ENCODE measurements around the gene UQCRFS1. TPM values are rescaled to one million over a fixed set of nuclear protein-coding genes. Genes with fewer than 3 reads are reported as not detected.
"Not testable (repeated sequence)": the region's sequence is repeated elsewhere in the genome, so short reads cannot be mapped to it uniquely, and the experiment has no call there.

Gene UQCRFS1
- total RNA-seq, 1 experiment from 2014 or later = 69.8 TPM

GRCh38 chr19:29215322-29215845, 2.4 kb upstream of the UQCRFS1 start:
- DNase-seq (ENCODE audit: low spot score) = no peak

- DNase-seq (ENCODE audit: low spot score) = no peak
Measured at GRCh38 chr19:29214411-29214810, 1.5 kb upstream of the UQCRFS1 start.

- peak; percentile 28 for DNase-seq (ENCODE audit: low spot score)
Measured at GRCh38 chr19:29212356-29212647, 649 bp downstream of the UQCRFS1 start.

- DNase-seq (ENCODE audit: low spot score) = peak; percentile 43
Measured at GRCh38 chr19:29211562-29212355, 1.2 kb downstream of the UQCRFS1 start.

- not testable (repeated sequence) for DNase-seq (ENCODE audit: low spot score)
Measured at GRCh38 chr19:29211041-29211440, 1.9 kb downstream of the UQCRFS1 start.

- DNase-seq (ENCODE audit: low spot score) = not testable (repeated sequence)
Measured at GRCh38 chr19:29210502-29210901, 2.4 kb downstream of the UQCRFS1 start.

GRCh38 chr19:29207403-29208187, 5.4 kb downstream of the UQCRFS1 start:
- DNase-seq (ENCODE audit: low spot score) = not testable (repeated sequence)

GRCh38 chr19:29206453-29206852, 6.5 kb downstream of the UQCRFS1 start:
- DNase-seq (ENCODE audit: low spot score) = no peak

- DNase-seq (ENCODE audit: low spot score) = no peak
Measured at GRCh38 chr19:29202281-29202680, 10.7 kb downstream of the UQCRFS1 start.

GRCh38 chr19:29201855-29202254, 11.1 kb downstream of the UQCRFS1 start:
- DNase-seq (ENCODE audit: low spot score) = no peak

GRCh38 chr19:29194658-29195057, 18.3 kb downstream of the UQCRFS1 start:
- no peak for DNase-seq (ENCODE audit: low spot score)

GRCh38 chr19:29193155-29193554, 19.8 kb downstream of the UQCRFS1 start:
- no peak for DNase-seq (ENCODE audit: low spot score)

GRCh38 chr19:29191005-29191404, 21.9 kb downstream of the UQCRFS1 start:
- DNase-seq (ENCODE audit: low spot score) = no peak

GRCh38 chr19:29189033-29189360, 24.0 kb downstream of the UQCRFS1 start:
- no peak for DNase-seq (ENCODE audit: low spot score)

- DNase-seq (ENCODE audit: low spot score) = no peak
Measured at GRCh38 chr19:29188289-29189032, 24.5 kb downstream of the UQCRFS1 start.

- no peak for DNase-seq (ENCODE audit: low spot score)
Measured at GRCh38 chr19:29187676-29188075, 25.3 kb downstream of the UQCRFS1 start.

- DNase-seq (ENCODE audit: low spot score) = no peak
Measured at GRCh38 chr19:29185427-29185826, 27.5 kb downstream of the UQCRFS1 start.

GRCh38 chr19:29176981-29177754, 35.8 kb downstream of the UQCRFS1 start:
- DNase-seq (ENCODE audit: low spot score) = no peak

GRCh38 chr19:29173896-29174295, 39.1 kb downstream of the UQCRFS1 start:
- no peak for DNase-seq (ENCODE audit: low spot score)

- no peak for DNase-seq (ENCODE audit: low spot score)
Measured at GRCh38 chr19:29172302-29172701, 40.6 kb downstream of the UQCRFS1 start.

GRCh38 chr19:29171525-29171924, 41.4 kb downstream of the UQCRFS1 start:
- no peak for DNase-seq (ENCODE audit: low spot score)
